HG03439 (cell line): Measurements from ENCODE around the gene EDN2.

Experiments
- ATAC-seq: cut with Tn5 transposase; IDR thresholded peaks from one replicate; pipeline ENCODE4 v1.9.1; 2021; ENCODE audit warnings: mild to moderate bottlenecking, moderate library complexity; ENCODE audit not compliant: unreplicated experiment

EDN2 gene

DNA sequence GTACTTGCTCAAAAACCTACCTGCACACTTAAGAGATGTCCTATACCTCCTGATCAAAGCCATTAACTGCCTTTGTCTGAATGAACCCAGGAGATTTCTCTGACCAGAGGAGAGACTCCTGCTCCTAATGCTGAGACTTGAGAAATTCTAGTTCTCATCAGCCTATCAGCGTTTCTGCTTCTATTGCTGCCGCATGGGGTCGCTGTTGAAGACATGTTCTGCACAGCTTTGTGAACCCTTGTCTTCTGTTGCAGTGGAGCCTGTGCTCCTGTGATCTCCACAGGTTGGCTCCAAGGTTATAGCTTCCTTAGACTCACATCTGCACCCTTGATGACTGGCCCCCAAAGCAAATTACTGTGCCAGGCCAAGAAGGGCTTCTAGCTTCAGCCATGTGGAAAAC, 40.2 kb downstream of the EDN2 start:
- ATAC-seq: no peak

DNA sequence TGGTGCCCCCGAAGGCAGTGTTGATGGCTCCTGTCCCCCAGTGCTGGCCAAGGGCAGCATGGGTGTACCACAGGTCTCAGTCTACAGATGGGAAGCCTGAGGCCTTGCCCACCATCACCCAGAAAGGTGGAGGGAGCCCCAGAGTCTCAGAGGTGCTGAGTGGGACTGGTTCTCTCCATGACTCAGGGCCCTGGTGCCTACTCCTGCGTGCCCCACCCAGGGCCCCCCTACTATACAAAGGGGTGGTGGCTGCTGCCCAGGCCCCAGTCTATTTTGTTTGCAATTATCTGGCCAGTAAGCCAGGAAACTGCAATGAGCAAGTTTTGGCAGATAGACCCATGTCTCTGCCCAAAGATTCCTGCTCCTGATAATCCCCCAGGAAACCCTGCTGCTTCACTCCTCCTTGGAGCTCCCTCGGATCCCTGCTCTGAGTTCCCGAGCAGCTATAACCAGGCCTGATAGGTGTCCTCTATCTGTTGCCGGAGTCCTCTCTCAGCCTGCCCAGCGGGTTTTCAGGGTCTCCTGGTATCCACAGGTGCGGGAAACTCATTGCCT, 41.7 kb downstream of the EDN2 start:
- no peak for ATAC-seq

GRCh38 chr1:41440321-41441085, 44.0 kb downstream of the EDN2 start:
- no peak for ATAC-seq

GRCh38 chr1:41439234-41439633, 45.2 kb downstream of the EDN2 start:
- no peak for ATAC-seq

- no peak for ATAC-seq
Measured at GRCh38 chr1:41438711-41439110, 45.8 kb downstream of the EDN2 start.

GRCh38 chr1:41437011-41437355, 47.5 kb downstream of the EDN2 start:
- ATAC-seq: no peak

GRCh38 chr1:41436281-41437010, 48.0 kb downstream of the EDN2 start:
- no peak for ATAC-seq

GRCh38 chr1:41435570-41436178, 48.8 kb downstream of the EDN2 start:
- ATAC-seq: no peak

- no peak for ATAC-seq
Measured at GRCh38 chr1:41434748-41435449, 49.6 kb downstream of the EDN2 start.

DNA sequence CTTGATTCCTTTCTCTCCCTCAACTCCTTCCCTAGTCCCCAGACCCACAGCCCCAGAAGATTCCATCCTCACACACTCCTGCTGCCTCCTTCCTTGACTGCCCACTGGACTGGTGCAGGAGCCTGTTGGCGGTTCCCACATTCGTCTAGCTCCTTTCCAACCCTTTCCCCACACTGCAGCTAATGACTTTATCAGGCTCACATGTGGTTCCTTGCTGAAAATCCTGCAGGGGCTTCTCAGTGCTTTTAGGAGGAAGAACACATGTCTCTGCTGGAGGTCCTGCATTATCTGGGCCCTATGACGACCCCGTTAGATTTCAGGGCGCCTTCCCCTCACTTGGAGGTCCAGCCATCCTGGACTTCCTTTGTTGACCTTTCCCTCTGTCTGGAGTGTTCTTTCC, 50.2 kb downstream of the EDN2 start:
- no peak for ATAC-seq

DNA sequence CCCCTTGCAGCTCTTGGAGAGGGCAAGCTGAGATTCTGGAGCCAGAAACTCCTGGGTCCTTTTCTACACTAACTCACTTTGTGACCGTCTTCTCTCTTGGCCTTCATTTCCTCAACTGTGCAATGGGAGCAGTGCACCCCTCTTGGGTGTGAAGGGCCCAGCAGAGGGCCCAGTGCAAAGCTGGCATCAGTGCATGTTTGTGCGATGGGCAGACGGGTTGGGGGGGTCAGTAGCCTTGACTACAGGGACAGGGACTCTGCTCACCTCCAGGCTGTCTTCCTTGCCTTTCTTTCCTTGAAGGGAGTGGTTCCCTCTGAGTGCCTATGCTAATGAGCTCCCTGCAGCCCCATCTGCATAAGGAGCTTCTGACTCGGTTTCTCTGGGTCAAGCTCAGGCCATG, 51.0 kb downstream of the EDN2 start:
- ATAC-seq: no peak

GRCh38 chr1:41432481-41433280, 51.8 kb downstream of the EDN2 start:
- ATAC-seq: no peak

DNA sequence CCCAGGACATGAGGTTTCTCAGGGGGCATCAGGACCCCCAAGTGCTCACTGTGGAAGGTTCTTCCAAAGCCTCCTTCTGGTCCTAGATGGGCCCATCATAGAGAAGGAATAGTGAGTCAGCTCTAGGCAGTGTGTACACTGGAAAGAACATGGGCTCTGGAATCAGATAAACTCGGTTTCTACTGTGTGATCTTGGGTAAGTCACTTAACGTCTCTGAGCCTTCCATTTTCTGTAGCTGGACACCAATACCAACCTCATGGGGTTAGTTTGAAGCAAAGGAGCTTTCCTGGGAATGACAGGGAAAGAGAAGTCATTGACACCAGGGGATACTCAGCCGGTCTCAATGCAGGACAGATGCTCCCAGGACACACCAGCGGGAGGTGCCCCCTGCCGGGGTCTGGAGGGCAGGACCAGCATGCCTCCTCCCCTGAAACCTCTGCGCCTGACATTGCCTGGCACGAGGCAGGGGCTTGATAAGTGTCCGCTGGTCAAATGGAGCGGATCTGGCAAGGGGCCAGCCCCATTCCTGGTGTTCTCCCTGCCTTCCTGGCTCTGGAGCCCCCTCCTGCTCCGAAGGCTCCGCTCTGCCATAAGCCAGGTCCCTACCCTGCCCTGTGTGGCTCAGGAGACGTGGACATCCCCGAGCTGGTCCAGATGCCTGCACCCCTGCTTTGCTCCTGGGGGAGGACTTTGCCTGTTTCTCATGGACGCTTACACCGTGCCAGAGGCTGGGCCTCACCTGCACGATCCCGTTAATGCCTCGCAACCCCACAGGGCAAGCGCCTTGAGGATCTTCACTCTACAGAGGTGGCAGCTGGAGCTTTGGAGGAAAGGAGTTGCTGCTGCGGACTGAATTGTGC, 52.8 kb downstream of the EDN2 start:
- ATAC-seq: no peak

- no peak for ATAC-seq
Measured at GRCh38 chr1:41430582-41430981, 53.9 kb downstream of the EDN2 start.

DNA sequence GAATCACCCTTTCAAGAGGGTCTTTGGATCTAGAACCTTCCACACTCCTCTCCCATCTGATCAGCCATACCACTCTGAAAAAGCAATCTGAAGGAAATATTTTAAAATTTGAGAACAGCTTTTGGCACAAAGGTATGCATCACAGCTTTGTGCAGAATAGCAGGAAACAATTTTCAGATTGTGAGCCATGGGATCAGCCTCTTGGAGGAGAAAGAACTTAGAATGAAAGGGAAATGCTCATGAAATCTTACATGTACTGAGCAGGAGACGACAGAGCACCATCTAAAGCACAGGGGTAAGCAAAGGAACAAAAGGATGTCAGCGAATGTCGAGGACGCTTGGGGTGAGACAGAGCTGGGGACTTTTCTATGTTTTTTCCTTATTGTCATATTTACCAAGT, 54.4 kb downstream of the EDN2 start:
- ATAC-seq: no peak

- ATAC-seq: no peak
Measured at GRCh38 chr1:41429641-41430035, 54.8 kb downstream of the EDN2 start.
